Esophagus (tissue), 2 donors: ENCODE results near the gene POU4F1. TPM values are rescaled to one million over a fixed set of nuclear protein-coding genes. Genes with fewer than 3 reads are reported as not detected.

ENCODE experiments used
- H3K27ac ChIP-seq, 2 donors: one replicate each; pipeline ENCODE4 v1.5.1; 2013; ENCODE audit warnings: low read depth in 2 of 2, mild to moderate bottlenecking in 2 of 2, inconsistent platforms in 1 of 2, low read length in 1 of 2, moderate library complexity in 1 of 2
- H3K27me3 ChIP-seq, 2 donors: one replicate each; pipeline ENCODE4 v1.6.1; 2013; ENCODE audit warnings: low read length in 2 of 2, control low read depth in 1 of 2, mild to moderate bottlenecking in 1 of 2; ENCODE audit not compliant: insufficient read depth in 2 of 2, control insufficient read depth in 1 of 2
- H3K36me3 ChIP-seq, 2 donors: one replicate each; pipeline ENCODE4 v1.6.1; 2013; ENCODE audit warnings: low read length in 1 of 2; ENCODE audit not compliant: control insufficient read depth in 2 of 2, insufficient read depth in 2 of 2
- H3K4me1 ChIP-seq, 2 donors: one replicate each; pipeline ENCODE4 v1.6.1; 2013; ENCODE audit warnings: low read length in 1 of 2; ENCODE audit not compliant: control insufficient read depth in 2 of 2, insufficient read depth in 2 of 2
- H3K4me3 ChIP-seq, 2 donors: one replicate each; pipeline ENCODE4 v1.5.1; 2013; ENCODE audit warnings: low read length in 2 of 2, mild to moderate bottlenecking in 2 of 2, low read depth in 1 of 2, moderate library complexity in 1 of 2
- H3K9me3 ChIP-seq, 2 donors: one replicate each; pipeline ENCODE4 v1.6.1; 2013; ENCODE audit warnings: mild to moderate bottlenecking in 2 of 2, low read depth in 1 of 2, low read length in 1 of 2, moderate library complexity in 1 of 2; ENCODE audit not compliant: control insufficient read depth in 2 of 2, insufficient read depth in 1 of 2
- WGBS, 2 donors: extraction: QIAGEN DNeasy Blood & Tissue Kit; methylation state at CpG; one replicate each; pipeline ENCODE4 v1.1.7; 2013; 5-methylcytosine and 5-hydroxymethylcytosine counted together
- polyA plus RNA-seq, 2 donors: library from polyadenylated mRNA; stranded (reverse); fragments of 200-250 nt; gene quantifications; one replicate each; pipeline ENCODE4 v1.2.3, GENCODE V29; 2013
- donor health status: healthy with polysubstance abuse.
- donor health status: Bipolar disorder and iron deficiency.

POU4F1 gene
- polyA plus RNA-seq, 2 donors, result 0.04 TPM

DNA sequence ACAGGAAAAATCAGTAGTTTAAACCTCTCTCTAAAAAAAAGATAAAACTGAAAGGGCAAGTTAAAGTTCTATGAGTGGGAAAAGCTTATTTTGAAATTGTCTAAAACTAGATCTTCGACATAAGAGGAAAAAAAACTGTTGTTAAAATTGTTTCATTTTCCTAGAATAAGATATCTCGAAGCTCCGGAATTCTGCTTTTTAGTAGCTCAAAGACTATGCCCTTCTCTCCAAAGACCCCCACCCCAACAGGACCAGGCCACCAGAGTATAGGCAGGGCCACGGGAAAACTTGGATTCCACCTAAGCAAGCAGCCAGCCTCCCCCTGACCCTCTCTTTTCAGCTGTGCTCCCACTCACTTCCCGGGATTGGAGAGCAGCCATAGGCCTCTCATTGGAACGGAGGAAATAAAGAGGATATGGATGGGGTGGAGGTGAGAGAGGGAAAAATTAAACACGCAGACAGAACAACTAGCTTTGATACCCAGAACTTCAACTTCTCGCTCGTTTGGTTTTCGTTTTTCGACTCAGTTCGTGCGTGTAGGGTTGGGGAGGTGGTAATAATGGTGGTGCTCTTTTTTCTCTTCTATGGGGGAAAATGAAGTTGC lies 3.0 kb downstream of the POU4F1 start:
- Histone ChIP-seq H3K36me3 (no peaks in the 10 kb centered on the region), H3K9me3 (peaks cover 2 to 11% of the 10 kb centered on the region in 2 donors), H3K27me3 (peaks cover 7 to 73% of the 10 kb centered on the region in 2 donors), H3K27ac (no peak overlapping the region), H3K4me1 (peaks cover 8 to 22% of the 10 kb centered on the region in 2 donors), H3K4me3 (no peak overlapping the region)
- WGBS, 2 donors, result 18 to 28% methylated on average over 13 of the region's 13 CpGs

DNA sequence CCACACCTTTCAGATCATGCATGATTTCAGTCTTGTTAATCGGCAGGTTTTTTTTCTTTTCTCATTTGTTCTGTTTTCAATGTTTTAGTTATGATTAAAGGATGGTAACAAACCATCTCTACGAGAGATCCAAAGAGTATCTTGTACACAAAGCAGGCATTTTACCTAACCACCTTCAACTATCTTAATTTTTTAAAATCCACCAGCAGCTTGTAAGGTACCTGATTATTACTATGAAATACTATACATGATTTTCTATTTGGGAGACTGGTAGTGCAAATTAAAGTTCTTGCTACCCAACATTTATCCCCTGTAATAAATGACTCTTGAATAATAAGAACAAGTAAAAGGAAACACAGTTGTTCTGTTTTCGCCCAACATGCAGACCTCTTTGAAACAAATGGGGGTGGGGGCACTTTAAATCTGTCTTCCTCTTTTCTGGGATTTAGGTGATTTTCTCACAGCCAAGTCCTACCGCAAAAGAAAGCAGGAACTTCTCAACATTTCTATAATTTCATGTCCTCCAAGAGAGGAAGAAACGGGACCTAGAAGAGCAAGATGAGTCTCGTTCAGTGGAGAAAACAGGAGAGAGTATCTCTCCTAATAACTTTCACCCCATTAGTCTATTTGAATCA lies 3.6 kb downstream of the POU4F1 start:
- H3K36me3 ChIP-seq, result no peaks in the 10 kb centered on the region
- peaks cover under 1 to 70% of the 10 kb centered on the region in 2 donors for H3K27me3 ChIP-seq
- WGBS, 2 donors, result 19 to 23% methylated on average over 6 of the region's 6 CpGs
- H3K4me3 ChIP-seq, result no peak overlapping the region
- H3K4me1 ChIP-seq, result peaks cover 8 to 22% of the 10 kb centered on the region in 2 donors
- H3K9me3 ChIP-seq, result peaks cover 2 to 8% of the 10 kb centered on the region in 2 donors
- H3K27ac ChIP-seq, result no peak overlapping the region

DNA sequence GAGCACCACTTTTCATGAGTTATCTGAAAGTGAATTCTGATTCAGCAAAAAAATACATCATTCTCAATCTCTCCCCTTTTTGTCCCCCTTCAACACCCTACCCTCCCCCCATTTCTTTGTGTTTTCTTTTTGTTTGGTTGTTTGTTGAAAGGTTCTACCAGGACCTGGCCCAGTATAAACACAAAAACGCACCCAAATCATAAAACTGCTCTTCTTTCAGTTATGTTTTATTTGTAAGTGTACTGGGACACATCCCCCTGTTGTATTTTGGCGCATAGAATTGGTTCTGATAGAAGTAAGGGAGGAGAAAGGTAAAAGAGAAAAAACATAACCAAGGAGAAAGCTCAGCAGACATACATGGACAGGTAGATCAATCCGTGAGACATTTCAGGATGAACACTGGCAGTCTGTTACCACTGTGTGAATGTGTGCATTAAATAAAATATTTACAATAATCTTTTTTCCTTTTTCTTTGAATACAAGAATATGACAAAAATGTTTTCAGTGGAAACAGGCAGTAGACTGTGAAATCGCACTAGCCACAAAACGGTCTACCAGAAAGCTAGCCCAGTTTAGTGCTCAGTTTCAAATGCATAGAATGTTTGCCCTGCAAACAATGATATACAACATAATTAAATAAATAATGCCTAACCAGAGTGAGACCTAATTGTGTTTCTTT lies 4.2 kb downstream of the POU4F1 start:
- WGBS, 2 donors, result 22 to 24% methylated on average over 5 of the region's 5 CpGs
- peaks cover 2 to 71% of the 10 kb centered on the region in 2 donors for H3K27me3 ChIP-seq
- H3K36me3 ChIP-seq, result no peaks in the 10 kb centered on the region
- H3K4me1 ChIP-seq, result peaks cover 8 to 22% of the 10 kb centered on the region in 2 donors
- no peak overlapping the region for H3K27ac ChIP-seq
- no peak overlapping the region for H3K4me3 ChIP-seq
- H3K9me3 ChIP-seq, result peaks cover 2 to 8% of the 10 kb centered on the region in 2 donors

DNA sequence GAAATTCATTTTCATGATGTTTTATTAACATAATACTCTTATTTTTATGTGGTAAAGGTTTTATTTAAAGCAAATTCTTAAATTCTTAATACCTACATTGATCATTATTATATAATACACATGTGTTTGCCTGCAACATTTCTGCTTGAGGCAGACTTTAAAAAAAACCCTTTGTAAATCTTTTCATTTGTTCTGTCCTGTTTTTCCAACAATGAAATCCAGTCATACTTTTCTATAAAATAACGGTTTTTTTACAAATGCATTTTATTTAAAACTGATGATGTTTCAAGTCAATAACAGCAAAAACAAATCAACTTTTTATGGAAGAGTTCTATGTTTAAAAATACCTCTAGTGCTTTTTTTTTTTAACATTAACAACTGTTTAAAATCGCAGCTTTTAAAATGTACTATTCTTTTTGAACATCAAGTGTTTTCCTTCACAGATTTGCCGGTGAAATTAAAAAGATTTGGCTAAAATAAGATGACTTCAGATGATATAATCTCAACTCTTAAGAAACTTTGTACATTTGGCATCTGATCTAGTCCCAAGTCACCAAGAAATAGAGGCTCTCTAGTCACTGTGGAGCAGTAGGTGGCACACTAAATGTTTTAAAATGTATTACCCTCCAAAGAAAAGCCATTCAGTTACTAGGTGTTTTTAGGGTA lies 5.1 kb downstream of the POU4F1 start:
- Histone ChIP-seq H3K9me3 (peaks cover 2 to 8% of the 10 kb centered on the region in 2 donors), H3K4me1 (peaks cover 8 to 19% of the 10 kb centered on the region in 2 donors), H3K4me3 (no peak overlapping the region), H3K36me3 (no peaks in the 10 kb centered on the region), H3K27me3 (peaks cover 6 to 72% of the 10 kb centered on the region in 2 donors), H3K27ac (no peak overlapping the region)
- WGBS, 2 donors, result 13 to 15% methylated on average over 3 of the region's 3 CpGs

DNA sequence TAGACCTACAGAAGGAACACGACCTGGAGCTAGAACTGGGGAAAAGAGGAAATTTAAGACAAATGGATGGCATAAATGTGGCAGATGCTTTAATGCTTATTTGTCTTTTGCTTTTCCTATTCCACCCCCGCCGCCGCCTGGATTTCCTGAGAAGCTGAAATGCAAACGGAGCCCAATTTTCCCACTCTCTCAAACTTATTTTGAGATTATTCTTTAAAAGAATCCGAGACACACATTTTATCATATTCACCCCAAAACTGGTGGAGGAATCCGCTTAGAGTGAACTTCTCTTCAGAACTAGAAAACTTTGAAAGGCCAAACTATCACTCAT lies 5.8 kb downstream of the POU4F1 start:
- 18 to 27% methylated on average over 7 of the region's 7 CpGs for WGBS, 2 donors
- peaks cover 6 to 65% of the 10 kb centered on the region in 2 donors for H3K27me3 ChIP-seq
- peaks cover 5 to 13% of the 10 kb centered on the region in 2 donors for H3K4me1 ChIP-seq
- H3K27ac ChIP-seq, result no peak overlapping the region
- H3K4me3 ChIP-seq, result no peak overlapping the region
- H3K9me3 ChIP-seq, result peaks cover 2 to 8% of the 10 kb centered on the region in 2 donors
- no peaks in the 10 kb centered on the region for H3K36me3 ChIP-seq

DNA sequence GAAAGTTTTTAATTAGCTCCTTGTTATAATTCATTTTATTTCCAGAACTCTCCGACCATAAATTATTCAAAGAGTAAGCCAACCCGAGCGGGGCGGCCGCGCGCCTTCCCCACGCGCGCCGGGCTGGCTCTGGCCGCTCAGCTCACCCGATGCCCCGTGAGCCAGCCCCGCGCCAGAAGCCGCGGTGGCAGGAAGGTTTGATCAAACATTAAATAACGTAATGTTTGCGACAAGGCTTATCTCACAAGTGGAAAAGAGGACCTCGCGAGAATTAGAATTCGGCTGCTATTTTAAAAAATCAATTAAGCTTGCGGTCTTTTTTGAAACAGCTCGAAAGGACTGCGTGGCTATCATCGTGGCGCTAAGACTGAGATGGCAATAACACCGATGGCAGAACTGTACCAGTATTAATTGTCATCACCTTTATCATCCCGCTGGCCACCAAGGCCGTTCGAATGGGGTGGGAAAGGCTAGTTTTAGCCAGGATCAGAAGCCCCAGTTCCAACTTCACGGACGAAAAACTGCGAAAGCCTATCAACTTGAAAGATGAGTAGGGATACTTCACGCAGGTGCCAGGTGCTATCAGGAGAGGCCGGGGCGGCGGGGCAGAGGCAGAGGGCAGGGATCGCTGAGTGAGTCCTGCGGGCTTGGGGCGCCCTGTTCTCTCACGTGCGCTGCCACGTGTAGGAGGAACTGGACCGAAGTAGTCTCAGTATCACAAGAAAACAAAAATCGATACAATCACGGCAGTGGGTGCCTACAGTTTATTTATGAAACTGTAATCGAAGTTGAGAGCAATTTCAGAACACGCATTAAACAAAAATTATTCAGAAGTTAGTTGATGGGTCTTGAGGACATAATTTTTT lies 6.4 kb downstream of the POU4F1 start:
- WGBS, 2 donors, result 13 to 16% methylated on average over 50 of the region's 50 CpGs
- H3K27me3 ChIP-seq, result peaks cover 6 to 59% of the 10 kb centered on the region in 2 donors
- no peak overlapping the region for H3K4me3 ChIP-seq
- no peak overlapping the region for H3K27ac ChIP-seq
- H3K36me3 ChIP-seq, result no peaks in the 10 kb centered on the region
- peaks cover 5 to 9% of the 10 kb centered on the region in 2 donors for H3K4me1 ChIP-seq
- peaks cover 2 to 4% of the 10 kb centered on the region in 2 donors for H3K9me3 ChIP-seq

DNA sequence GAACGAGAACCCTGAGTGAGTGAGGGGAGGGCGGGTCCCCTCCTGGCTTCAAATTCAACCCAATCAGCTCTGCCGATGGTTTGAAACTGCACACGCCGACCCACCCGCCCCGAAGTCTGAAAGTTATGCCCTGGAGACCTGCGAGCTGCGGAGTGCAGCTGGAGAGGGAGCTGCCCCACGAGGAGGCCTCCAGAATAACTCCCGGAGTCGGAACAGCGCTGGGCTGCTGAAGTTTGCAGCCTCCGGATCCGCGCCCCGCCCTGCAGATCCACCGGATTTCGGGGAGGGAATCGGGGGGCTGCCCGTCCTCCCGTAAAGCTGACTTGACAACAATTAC lies 7.0 kb downstream of the POU4F1 start:
- H3K4me1 ChIP-seq, result peaks cover 0 to 5% of the 10 kb centered on the region in 2 donors
- H3K27ac ChIP-seq, result no peak overlapping the region
- peaks cover 2 to 4% of the 10 kb centered on the region in 2 donors for H3K9me3 ChIP-seq
- no peaks in the 10 kb centered on the region for H3K36me3 ChIP-seq
- peaks cover 6 to 54% of the 10 kb centered on the region in 2 donors for H3K27me3 ChIP-seq
- no peak overlapping the region for H3K4me3 ChIP-seq
- 6 to 9% methylated on average over 22 of the region's 22 CpGs for WGBS, 2 donors

DNA sequence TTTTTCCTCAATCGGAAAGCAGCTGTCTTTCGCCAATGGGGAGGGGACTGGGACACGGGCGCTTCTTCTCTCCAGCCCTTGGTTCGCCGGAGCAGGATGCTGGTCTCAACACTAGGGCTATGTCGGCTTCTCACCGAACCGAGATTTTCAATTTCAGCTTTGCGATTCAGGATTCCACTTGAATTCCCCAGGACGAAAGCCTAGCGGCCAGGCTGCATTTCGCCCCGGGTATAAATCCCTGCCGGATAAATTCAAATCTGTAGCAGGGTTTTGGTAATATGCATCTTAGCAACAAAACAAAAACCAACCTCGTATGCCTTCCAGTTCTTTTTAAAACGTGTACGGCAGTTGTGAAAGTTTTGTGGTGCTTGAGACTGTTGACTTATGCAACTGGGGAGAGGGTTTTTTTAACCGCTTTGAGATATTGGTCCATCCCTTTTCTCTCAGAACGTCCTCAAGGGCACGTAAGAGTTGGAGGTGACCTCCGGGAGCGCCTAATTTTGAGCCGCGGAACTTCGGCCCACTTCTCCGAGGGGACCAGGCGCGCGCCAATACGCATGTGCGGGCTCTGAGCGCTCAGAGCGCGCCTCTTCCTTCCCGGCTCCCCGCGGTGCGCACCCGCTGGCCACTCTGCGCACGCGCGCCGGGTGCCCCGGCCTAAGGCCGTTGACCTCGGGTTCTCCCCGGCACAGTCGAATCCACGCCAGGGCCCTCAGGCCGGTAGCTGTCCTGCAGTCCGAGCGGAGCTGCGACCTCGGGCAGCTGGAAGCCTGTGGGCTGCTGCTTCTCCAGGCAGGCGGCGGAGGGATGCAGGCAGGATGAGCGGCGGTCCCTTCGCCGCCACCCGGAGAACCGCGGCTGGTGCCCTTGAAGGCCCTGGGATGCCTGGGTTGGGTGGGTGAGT lies 7.6 kb downstream of the POU4F1 start:
- H3K36me3 ChIP-seq, result no peaks in the 10 kb centered on the region
- 11 to 12% methylated on average over 63 to 65 of the region's 65 CpGs for WGBS, 2 donors

More for the DNA sequence above, 7.6 kb downstream of the POU4F1 start:
- Histone ChIP-seq H3K27ac (no peak overlapping the region), H3K4me3 (no peak overlapping the region), H3K27me3 (peaks cover 6 to 48% of the 10 kb centered on the region in 2 donors), H3K4me1 (peaks cover 0 to 4% of the 10 kb centered on the region in 2 donors), H3K9me3 (peaks cover 2 to 4% of the 10 kb centered on the region in 2 donors)
